GM19035 (cell line): ENCODE measurements around the gene LHFPL3.

ENCODE experiments used
- ATAC-seq: cut with Tn5 transposase; IDR thresholded peaks from one replicate; pipeline ENCODE4 v1.9.1; 2021; ENCODE audit not compliant: unreplicated experiment

LHFPL3 gene

DNA sequence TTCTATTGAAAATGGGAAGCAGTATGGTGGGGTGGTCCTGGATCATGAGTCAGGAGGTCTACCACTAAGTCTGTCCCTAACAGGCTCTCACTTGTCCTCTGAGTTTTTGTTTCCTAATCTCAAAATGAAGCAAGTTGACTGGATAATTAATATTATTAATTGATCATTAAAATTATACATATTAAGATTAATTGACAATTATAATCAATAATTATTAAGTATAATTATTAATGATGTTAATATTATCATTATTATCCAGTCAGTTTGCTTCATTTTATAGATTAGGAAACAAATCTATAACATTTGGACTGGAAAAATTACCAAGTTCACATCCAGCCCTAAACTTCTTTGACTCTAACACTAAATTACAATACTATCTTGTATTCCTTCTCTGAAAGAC lies 511.4 kb downstream of the LHFPL3 start:
- no peak for ATAC-seq

DNA sequence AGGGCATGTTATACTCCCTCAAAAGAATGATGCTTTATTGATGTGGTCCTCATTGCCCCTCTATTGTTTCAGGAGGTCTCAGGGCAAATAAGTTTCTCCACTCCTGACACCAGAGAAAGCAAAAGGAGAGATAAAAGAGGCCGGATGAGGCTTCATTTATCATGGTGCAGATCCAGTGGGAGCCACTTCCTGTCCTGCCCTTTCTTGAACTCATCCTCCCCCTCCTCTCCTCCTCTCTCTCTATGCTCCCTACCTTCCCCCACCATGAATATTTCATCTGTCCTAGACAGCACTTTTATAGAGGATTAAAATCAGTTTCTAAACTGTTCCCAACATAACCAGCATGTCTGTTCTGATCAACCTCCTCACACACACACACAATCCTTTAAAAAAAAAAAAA lies 513.4 kb downstream of the LHFPL3 start:
- no peak for ATAC-seq

DNA sequence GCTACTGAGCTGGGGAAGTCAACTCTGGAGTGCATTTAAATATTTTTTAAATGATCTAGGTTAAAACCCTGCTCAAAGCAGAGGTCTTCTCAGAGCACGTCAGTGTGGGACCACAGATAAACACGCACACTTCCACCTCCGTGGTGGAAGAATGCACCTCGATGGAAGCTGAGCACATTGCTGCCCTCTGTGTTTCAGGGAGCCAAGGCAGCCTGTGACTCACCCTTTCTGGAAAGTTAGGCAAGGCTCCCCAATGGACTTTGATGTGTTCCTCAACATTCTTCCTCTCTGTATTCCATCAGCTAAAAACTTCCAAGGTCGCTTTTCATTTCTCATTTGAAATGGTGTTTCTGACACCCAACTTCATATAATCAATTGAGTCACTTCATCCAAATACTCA lies 514.8 kb downstream of the LHFPL3 start:
- ATAC-seq, result no peak

DNA sequence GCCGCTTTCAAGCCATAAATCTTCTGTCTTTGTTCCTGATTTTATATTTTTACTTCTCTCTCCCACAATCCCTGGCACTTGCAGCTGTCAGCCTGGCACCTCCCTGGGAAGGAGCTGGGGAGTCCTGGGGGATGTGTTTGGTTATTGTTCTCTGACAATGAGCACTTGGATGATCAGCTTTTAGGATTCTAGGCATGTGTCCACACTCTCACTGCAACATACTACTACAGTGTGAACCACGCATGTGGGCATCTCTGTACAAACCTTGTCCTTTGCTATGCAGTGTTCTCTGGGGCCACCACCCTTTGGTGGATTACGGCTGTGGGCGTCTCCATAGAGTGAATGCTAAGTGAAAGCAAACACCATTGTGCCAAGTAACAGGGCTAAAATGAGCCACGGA lies 517.2 kb downstream of the LHFPL3 start:
- ATAC-seq, result no peak

DNA sequence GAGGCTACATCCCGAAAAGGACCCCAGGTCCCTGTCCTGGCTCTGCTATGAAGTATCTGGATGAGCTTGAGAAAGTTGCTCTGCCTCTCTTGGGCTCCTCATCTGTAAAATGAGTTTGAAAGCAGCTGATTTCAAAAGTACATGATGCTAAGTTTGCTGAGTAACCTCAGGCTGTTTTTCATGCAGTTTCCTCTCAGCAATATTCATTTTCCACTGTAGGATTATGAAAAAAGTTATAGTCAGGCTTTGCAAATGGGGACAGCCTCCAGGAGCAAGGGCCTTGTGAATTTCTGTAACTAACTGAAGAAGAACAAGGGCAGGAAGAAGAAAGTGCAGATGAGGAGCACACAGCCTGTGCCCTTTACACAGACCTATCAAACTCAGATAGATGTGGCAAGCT lies 518.3 kb downstream of the LHFPL3 start:
- no peak for ATAC-seq

DNA sequence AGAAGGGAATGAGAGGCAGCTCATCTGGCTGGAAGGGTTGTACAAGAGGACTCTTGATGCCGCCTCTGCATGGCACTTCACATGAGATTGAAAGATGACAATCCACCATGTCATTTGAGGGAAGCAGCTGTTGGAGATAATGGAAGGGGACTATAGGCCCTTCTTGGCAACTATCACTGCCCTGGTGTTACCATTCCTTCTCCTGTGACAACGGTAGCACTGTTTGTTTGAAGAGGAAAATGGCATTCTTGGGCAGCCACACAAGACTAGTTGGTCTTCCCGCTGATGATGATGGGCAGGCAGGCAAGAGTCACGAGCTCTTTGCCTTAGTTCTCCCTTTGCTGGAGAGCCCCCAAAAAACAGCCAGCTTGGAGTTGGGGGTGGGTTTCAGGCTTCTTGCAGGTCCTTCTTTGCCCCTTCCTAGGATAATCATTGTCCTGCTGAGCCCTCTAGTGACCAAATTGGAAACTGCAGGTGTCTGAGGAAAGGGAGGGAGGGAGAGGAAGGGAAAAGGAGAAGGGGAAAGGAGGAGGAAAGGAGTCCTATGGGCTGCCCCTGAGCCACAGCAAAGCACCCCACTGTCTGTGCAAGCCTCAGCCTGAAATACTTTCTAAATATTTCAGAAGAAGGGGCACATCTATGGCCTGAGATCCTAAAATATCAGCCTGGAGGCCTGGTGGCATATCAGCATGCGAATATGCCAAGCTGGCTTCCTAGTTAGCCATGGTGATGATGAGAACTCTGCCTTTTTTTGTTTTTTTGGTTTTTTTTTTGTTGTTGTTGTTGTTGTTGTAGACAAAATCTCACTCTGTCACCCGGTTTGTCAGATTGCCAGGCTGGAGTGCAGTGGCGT lies 520.0 kb downstream of the LHFPL3 start:
- ATAC-seq, result no peak

DNA sequence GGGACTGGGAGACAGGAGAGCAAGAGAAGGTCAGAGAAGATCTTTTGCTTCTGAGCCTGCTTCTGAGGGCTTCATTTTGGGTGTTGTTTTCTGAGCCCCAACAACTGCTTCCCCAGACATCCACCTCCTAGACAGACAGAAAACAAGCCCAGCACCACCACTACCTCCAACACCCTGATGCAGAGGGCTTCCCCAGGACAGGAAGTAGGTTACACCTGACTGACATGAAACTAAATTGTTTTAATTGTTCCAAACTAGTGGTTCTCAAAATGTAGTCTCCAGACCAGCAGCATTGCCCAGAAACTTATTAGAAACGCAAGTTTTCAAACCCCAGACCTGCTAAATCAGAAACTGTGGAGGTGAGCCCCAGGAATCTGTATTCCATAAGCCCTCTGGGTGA lies 522.0 kb downstream of the LHFPL3 start:
- ATAC-seq, result no peak

DNA sequence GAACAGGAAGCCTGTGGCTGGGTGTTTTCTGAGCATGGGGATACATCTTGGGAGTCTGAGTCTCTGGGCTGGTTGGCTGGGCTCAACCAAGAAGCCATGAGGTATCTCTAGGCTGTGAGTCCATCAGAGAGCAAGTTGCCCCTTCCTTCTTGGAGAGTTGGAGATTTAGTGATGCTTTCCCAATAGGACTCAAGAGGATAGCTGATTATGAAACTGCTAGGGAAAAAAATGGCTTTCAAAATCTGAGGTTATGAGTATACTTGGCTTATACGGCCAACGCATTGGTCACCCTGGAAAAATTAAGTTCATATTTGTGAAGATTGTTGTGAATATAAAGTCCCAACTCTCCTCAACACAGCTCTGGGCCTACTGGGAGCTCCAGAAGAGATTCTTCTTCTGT lies 522.9 kb downstream of the LHFPL3 start:
- ATAC-seq, result no peak

DNA sequence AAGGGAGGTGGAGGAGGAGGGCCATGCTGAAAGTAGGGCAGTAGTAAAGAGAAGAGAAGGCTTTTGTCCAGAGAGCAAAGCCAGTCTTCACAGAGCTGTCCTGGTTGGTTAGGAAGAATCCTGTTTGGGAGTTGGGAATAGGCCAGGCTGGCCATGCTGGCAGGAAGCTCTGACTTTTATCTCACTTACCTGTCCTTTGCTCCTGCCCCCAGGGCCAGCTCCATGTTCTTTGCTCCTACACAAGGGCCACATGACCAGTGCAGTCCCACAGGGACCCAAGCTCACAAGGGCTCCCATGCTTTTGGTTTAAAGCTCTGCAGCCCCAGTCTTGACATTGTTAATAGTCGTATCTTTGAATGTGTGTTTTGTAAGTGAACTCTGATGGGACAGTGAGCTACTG lies 524.0 kb downstream of the LHFPL3 start:
- no peak for ATAC-seq

DNA sequence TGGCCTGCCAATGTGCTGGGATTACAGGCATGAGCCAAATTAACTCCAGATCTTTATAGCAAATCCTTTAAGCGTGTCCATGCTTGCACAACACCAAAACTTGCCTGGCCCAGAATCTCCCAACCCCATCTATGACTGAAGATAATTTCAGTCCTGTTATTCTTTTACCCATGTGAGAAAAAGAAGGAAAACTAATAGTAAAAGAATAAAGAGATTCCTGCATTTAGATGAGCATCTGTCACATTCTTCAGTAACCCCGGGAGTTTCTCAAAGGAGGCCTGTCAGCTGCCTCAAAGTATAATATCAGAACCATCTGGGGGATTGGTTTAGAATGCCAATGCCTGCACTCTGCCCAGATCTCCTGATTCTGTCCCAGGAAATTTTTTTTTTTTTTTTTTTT lies 527.5 kb downstream of the LHFPL3 start:
- no peak for ATAC-seq

DNA sequence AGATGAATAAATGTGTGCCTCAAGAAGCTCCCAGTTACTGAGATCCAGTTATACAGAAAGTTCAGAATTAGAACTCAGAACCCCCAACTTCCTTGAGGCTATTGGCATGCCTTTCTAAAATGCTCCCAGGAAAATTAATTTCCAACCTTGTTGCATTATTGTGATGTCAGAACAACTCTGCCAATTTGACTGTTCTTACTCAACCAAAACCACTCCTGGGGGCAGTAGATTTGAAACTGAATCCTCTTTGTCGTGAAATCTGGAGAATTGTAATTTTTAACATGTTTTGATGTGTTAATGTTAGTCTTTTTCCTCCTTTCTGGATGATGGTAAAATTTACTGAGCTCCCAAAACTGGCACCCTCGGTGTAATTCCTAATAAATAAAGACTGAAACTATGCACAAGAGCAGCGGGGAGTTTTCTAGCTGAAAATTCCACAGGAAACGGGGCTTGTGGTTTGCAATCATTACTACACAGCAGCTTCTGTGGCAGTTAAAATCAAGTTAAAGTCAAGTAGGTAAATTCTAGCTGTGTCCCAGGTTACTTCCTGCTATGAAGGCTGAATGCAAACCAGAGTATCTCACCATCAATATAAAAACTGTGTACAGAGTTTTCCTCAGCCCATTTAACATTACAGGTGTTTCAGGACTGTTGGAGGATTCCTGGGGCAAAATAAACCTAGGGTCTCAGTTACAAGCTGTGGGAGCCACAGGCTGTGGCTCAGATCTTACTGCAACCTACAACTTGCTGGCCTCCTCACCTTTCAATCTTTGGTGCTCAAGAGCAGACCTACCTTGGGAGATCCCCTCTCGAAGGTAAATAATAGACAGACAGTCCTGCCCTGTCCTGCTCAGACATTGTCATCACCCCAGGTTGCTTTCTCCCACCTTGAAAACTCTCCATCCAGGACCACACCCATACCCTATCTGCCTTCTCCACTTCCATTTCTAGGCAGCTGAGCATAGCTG lies 529.3 kb downstream of the LHFPL3 start:
- peak; percentile 54 for ATAC-seq

DNA sequence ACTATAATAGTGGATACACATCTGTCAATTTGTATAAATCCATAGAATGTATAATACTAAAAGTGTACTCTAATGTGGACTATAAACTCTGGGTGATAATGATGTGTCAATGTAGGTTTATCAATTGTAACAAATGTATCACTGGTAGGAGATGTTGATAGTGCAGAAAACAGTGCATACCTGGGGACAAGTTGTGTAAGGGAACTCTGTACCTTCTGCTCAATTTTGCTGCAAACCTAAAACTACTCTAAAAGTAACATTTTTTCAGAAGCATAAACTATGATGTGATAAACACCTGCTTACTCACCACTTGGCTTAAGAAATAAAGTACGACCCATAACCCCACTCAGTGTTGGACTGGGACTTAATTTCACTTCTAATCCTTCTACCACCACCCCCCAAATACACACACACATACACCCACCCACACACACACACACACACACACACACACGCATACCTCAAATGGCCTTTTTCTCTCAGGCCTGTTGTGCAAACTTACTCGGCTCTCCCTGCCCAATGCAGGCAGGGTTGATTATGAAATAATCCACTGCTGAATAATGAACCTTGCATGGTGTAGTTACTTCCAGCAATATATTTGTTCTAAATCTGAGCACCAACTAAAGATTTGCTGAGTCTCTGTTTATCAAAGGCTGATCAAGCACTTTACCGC lies 531.5 kb downstream of the LHFPL3 start:
- ATAC-seq, result no peak

DNA sequence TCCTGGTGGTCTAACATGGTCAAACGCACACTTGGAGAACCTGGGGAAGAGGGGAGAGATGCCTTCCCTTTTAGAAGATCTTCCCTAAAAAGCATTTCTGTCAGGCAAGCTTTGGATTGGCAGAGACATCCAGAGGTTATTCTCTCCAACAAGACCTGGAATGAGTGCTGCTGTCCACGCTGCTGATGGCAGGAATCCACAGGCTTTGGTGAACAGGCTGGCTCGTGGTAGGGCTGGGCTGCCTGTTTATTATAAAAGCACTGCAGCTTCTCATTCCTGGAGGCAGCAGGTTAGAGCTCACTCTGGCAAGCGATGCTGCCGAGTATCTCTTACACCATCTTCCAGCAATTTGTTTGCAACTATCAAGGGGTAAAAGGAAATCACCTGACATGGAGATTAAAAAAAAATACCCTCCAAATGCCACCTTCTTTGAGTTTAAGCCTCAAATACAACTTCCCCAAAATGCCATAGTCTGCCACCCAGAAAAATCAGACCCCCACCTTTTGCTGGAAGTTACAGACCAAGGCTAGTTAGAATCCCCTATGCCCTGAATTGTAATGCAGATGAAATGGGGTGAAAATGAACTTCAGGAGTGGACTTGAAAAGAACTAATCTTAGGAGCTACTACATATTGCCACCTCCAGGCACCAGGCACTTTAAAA lies 533.5 kb downstream of the LHFPL3 start:
- ATAC-seq, result no peak

DNA sequence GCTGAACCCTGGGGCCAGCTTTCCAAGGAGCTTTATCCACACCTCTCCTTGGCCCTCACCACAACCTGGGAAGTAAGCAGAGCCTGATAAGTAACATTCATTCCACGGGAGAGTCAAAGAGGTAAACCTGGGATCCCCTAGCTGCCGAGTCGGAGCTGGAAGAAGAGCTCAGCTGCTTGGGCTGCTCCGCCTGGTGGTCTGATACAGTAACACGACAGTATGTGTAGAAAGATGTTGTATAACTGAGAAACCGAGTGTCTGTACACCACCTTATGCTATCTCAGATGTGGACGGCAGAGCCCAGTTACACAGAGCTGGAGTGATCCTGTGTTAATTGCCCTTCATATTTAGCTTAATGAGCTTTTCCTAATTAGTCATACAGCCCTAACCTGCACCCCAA lies 534.3 kb downstream of the LHFPL3 start:
- no peak for ATAC-seq

DNA sequence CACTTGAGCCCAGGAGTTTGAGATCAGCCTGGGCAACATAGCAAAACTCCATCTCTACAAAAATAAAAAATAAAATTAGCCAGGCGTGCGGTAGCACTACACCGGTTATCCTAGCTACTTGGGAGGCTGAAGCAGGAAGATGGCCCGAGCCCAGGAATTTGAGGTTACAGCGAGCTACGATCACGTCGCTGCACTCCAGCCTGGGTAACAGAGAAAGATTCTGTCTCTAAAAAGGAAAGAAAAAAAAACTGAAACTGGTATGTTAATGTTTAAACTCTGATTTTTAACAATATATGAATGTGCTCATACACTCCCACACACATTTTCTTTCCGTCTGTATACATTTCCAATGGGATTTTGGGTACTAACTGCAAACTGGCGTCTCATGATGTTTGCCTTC lies 545.0 kb downstream of the LHFPL3 start:
- ATAC-seq, result no peak

DNA sequence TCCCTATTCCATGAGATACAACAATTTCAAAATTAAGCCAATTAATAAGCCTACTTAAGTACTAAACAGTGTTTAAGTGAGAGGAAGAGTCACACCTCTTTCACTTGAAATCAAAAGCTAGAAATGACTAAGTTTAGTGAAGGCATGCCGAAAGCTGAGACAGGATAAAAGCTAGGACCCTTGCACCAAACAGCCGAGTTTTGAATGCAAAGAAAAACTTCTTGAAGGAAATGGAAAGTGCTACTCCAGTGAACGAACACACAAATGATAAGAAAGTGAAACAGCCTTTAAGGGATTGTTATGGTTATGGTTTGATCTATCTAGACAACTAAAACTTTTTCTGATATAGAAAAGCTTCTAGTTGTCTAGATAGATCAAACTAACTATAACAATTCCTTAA lies 550.2 kb downstream of the LHFPL3 start:
- ATAC-seq, result peak; percentile 76

DNA sequence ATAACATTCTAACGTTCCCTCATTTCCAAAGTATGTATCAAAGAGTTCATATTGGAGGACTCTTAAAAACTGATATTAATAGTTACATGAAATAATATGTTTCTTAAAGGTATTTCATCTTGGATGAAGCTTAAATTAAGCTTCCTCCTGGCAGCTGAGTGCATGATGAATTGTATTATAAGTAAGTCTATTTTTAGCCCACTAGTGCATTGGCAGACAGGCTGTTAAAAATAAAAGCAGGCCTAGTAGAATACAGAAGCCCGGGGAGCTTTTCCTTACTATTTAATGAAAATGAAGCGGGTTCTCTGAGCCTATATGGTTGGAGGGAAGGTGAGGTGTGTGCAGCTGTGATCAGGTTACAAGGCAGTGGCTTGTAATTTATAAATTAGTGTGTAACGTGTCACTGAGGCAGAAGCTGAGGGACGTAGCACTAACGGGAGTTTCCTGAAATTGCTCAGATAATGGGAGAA lies 554.9 kb downstream of the LHFPL3 start:
- ATAC-seq, result peak; percentile 9

DNA sequence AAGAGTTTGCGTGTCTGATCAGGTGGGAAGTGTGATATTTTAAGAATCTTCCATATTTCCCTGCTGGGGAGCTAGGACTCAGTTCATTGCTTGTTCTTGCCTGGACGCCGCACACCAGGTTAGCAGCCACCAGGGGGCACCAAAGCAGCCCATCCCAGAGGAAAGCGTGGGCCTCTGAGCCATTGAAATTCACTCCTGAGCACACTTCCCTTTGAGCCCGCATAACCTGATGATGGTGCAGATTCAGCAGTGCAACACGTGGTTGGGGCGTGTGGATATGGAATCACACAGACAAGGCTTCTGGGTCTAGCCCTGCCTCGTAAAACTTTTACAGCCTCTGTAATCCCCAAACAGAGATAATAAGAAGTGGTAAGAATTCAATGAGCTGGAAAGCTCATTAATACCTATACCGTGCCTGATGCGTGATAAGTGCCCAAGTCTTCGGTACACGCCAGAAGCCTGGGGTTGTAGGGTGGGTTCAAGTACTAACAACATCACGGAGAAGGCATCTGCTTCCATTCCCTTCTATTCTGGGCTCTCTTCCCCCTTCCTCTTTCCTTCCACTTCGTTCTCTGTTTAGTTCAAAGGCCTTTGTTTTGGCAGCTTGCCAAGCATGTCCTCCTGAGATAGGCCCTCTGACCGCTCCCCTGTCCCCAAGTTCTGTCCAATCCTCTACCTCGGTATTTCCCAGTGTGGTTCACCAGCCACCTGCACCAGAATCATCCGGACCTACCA lies 555.5 kb downstream of the LHFPL3 start:
- ATAC-seq, result peak; percentile 83

DNA sequence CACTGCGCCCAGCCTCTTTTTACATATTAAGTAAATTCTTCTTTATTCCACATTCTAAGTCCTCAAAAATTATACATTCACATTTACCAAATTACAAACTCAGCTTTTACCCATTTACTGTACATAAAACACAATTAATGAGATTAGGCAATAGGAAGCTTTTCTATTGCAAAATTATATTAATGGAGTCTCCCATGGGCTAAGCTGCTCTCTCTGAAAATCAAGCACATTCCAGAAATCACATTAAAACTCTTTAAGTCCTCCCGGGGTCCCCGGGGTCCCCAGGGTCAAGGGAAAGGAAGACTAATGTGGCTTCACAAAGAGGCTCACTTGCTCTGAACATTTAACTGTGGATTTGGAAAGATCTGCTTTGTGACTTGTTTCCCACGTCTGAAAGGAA lies 558.2 kb downstream of the LHFPL3 start:
- ATAC-seq, result no peak

DNA sequence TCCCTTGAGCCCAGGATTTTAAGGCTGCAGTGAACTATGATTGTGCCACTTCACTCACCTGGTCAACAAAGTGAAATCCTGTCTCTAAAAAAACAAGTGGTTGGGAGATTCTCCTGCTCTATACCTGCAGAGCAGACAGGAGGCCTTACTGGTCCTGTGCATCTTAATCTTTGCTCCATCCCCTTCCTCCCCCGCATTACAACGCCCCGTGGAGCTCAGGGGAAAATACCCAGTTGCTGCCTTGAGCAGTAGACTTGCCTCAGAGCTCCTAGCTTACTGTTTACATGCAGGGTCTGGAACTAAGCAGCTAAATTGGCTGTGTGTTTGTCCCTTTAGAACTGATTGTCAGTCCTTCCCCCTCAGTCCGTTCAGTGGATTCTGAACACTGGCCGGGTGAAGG lies 561.8 kb downstream of the LHFPL3 start:
- no peak for ATAC-seq
